ENCODE results near the gene CEP126.

The CEP126 gene
- total RNA-seq = 2.4 to 6.4 (median 3.8) reads per million in 3 donors

GRCh38 chr11:101914738-101915426 is at the start of gene CEP126:
Gene CEP126, plus strand, starts transcription at chr11:101915010. Its CDS starts 275 bp downstream, at chr11:101915285.
- peaks cover 11% of the 10 kb centered on the region for H3K4me1 ChIP-seq (ENCODE audit: control insufficient read depth, insufficient read depth, low read length, poor library complexity, severe bottlenecking)
- no peaks in the 10 kb centered on the region for H3K36me3 ChIP-seq (ENCODE audit: control insufficient read depth, insufficient read depth, low read length)
- H3K27ac ChIP-seq (ENCODE audit: insufficient read depth, low read length, poor library complexity, severe bottlenecking) = peak within 1 kb of the TSS; percentile 60
- no peaks in the 10 kb centered on the region for H3K27me3 ChIP-seq (replicated peaks; ENCODE audit: control insufficient read depth, insufficient read depth, low read length, poor library complexity, severe bottlenecking)
- H3K4me3 ChIP-seq (ENCODE audit: insufficient read depth, low read depth, low read length, poor library complexity, severe bottlenecking) = peak within 1 kb of the TSS; percentile 49
- peak; percentile 84 to 91 (median 91) for DNase-seq
- H3K9me3 ChIP-seq (ENCODE audit: control insufficient read depth, low read length) = no peaks in the 10 kb centered on the region

GRCh38 chr11:101866619-101867491 is 48.0 kb upstream of the CEP126 start:
- H3K4me1 ChIP-seq (ENCODE audit: control insufficient read depth, insufficient read depth, low read length, poor library complexity, severe bottlenecking) = no peaks in the 10 kb centered on the region
- no peaks in the 10 kb centered on the region for H3K9me3 ChIP-seq (ENCODE audit: control insufficient read depth, low read length)
- H3K27me3 ChIP-seq (replicated peaks; ENCODE audit: control insufficient read depth, insufficient read depth, low read length, poor library complexity, severe bottlenecking) = no peaks in the 10 kb centered on the region
- no peak for DNase-seq
- no peak overlapping the region for H3K27ac ChIP-seq (ENCODE audit: insufficient read depth, low read length, poor library complexity, severe bottlenecking)
- no peak overlapping the region for H3K4me3 ChIP-seq (ENCODE audit: insufficient read depth, low read depth, low read length, poor library complexity, severe bottlenecking)
- no peaks in the 10 kb centered on the region for H3K36me3 ChIP-seq (ENCODE audit: control insufficient read depth, insufficient read depth, low read length)

GRCh38 chr11:101867951-101868350 is 46.9 kb upstream of the CEP126 start:
- Histone ChIP-seq H3K27me3 (replicated peaks; ENCODE audit: control insufficient read depth, insufficient read depth, low read length, poor library complexity, severe bottlenecking) (no peaks in the 10 kb centered on the region), H3K4me3 (ENCODE audit: insufficient read depth, low read depth, low read length, poor library complexity, severe bottlenecking) (no peak overlapping the region), H3K36me3 (ENCODE audit: control insufficient read depth, insufficient read depth, low read length) (no peaks in the 10 kb centered on the region), H3K4me1 (ENCODE audit: control insufficient read depth, insufficient read depth, low read length, poor library complexity, severe bottlenecking) (no peaks in the 10 kb centered on the region), H3K9me3 (ENCODE audit: control insufficient read depth, low read length) (no peaks in the 10 kb centered on the region), H3K27ac (ENCODE audit: insufficient read depth, low read length, poor library complexity, severe bottlenecking) (no peak overlapping the region)
- DNase-seq = no peak

- no peak overlapping the region for H3K4me3 ChIP-seq (ENCODE audit: insufficient read depth, low read depth, low read length, poor library complexity, severe bottlenecking)
- no peaks in the 10 kb centered on the region for H3K9me3 ChIP-seq (ENCODE audit: control insufficient read depth, low read length)
- no peak overlapping the region for H3K27ac ChIP-seq (ENCODE audit: insufficient read depth, low read length, poor library complexity, severe bottlenecking)
- no peaks in the 10 kb centered on the region for H3K4me1 ChIP-seq (ENCODE audit: control insufficient read depth, insufficient read depth, low read length, poor library complexity, severe bottlenecking)
- H3K27me3 ChIP-seq (replicated peaks; ENCODE audit: control insufficient read depth, insufficient read depth, low read length, poor library complexity, severe bottlenecking) = no peaks in the 10 kb centered on the region
- no peak for DNase-seq
- no peaks in the 10 kb centered on the region for H3K36me3 ChIP-seq (ENCODE audit: control insufficient read depth, insufficient read depth, low read length)
These were observed 44.3 kb upstream of the CEP126 start for GRCh38 chr11:101870510-101870909.

- Histone ChIP-seq H3K9me3 (ENCODE audit: control insufficient read depth, low read length) (no peaks in the 10 kb centered on the region), H3K27me3 (replicated peaks; ENCODE audit: control insufficient read depth, insufficient read depth, low read length, poor library complexity, severe bottlenecking) (no peaks in the 10 kb centered on the region), H3K27ac (ENCODE audit: insufficient read depth, low read length, poor library complexity, severe bottlenecking) (no peak overlapping the region), H3K36me3 (ENCODE audit: control insufficient read depth, insufficient read depth, low read length) (no peaks in the 10 kb centered on the region), H3K4me3 (ENCODE audit: insufficient read depth, low read depth, low read length, poor library complexity, severe bottlenecking) (no peak overlapping the region), H3K4me1 (ENCODE audit: control insufficient read depth, insufficient read depth, low read length, poor library complexity, severe bottlenecking) (no peaks in the 10 kb centered on the region)
- DNase-seq = no peak
These were observed 42.5 kb upstream of the CEP126 start for GRCh38 chr11:101872171-101872882.

GRCh38 chr11:101880222-101880621 is 34.6 kb upstream of the CEP126 start:
- Histone ChIP-seq H3K9me3 (ENCODE audit: control insufficient read depth, low read length) (no peaks in the 10 kb centered on the region), H3K4me3 (ENCODE audit: insufficient read depth, low read depth, low read length, poor library complexity, severe bottlenecking) (no peak overlapping the region), H3K36me3 (ENCODE audit: control insufficient read depth, insufficient read depth, low read length) (no peaks in the 10 kb centered on the region), H3K4me1 (ENCODE audit: control insufficient read depth, insufficient read depth, low read length, poor library complexity, severe bottlenecking) (no peaks in the 10 kb centered on the region), H3K27me3 (replicated peaks; ENCODE audit: control insufficient read depth, insufficient read depth, low read length, poor library complexity, severe bottlenecking) (no peaks in the 10 kb centered on the region), H3K27ac (ENCODE audit: insufficient read depth, low read length, poor library complexity, severe bottlenecking) (no peak overlapping the region)
- no peak for DNase-seq

GRCh38 chr11:101881586-101881985 is 33.2 kb upstream of the CEP126 start:
- H3K9me3 ChIP-seq (ENCODE audit: control insufficient read depth, low read length) = no peaks in the 10 kb centered on the region

GRCh38 chr11:101885631-101886030 is 29.2 kb upstream of the CEP126 start:
- Histone ChIP-seq H3K4me1 (ENCODE audit: control insufficient read depth, insufficient read depth, low read length, poor library complexity, severe bottlenecking) (no peaks in the 10 kb centered on the region), H3K36me3 (ENCODE audit: control insufficient read depth, insufficient read depth, low read length) (no peaks in the 10 kb centered on the region), H3K9me3 (ENCODE audit: control insufficient read depth, low read length) (no peaks in the 10 kb centered on the region), H3K27me3 (replicated peaks; ENCODE audit: control insufficient read depth, insufficient read depth, low read length, poor library complexity, severe bottlenecking) (no peaks in the 10 kb centered on the region), H3K27ac (ENCODE audit: insufficient read depth, low read length, poor library complexity, severe bottlenecking) (no peak overlapping the region), H3K4me3 (ENCODE audit: insufficient read depth, low read depth, low read length, poor library complexity, severe bottlenecking) (no peak overlapping the region)
- DNase-seq = no peak

More at GRCh38 chr11:101881586-101881985, 33.2 kb upstream of the CEP126 start:
- Histone ChIP-seq H3K27me3 (replicated peaks; ENCODE audit: control insufficient read depth, insufficient read depth, low read length, poor library complexity, severe bottlenecking) (no peaks in the 10 kb centered on the region), H3K4me3 (ENCODE audit: insufficient read depth, low read depth, low read length, poor library complexity, severe bottlenecking) (no peak overlapping the region), H3K4me1 (ENCODE audit: control insufficient read depth, insufficient read depth, low read length, poor library complexity, severe bottlenecking) (no peaks in the 10 kb centered on the region), H3K36me3 (ENCODE audit: control insufficient read depth, insufficient read depth, low read length) (no peaks in the 10 kb centered on the region), H3K27ac (ENCODE audit: insufficient read depth, low read length, poor library complexity, severe bottlenecking) (no peak overlapping the region)
- no peak for DNase-seq

GRCh38 chr11:101889767-101890166 is 25.0 kb upstream of the CEP126 start:
- no peak overlapping the region for H3K27ac ChIP-seq (ENCODE audit: insufficient read depth, low read length, poor library complexity, severe bottlenecking)
- H3K4me3 ChIP-seq (ENCODE audit: insufficient read depth, low read depth, low read length, poor library complexity, severe bottlenecking) = no peak overlapping the region
- no peaks in the 10 kb centered on the region for H3K27me3 ChIP-seq (replicated peaks; ENCODE audit: control insufficient read depth, insufficient read depth, low read length, poor library complexity, severe bottlenecking)
- H3K36me3 ChIP-seq (ENCODE audit: control insufficient read depth, insufficient read depth, low read length) = no peaks in the 10 kb centered on the region
- H3K4me1 ChIP-seq (ENCODE audit: control insufficient read depth, insufficient read depth, low read length, poor library complexity, severe bottlenecking) = no peaks in the 10 kb centered on the region
- H3K9me3 ChIP-seq (ENCODE audit: control insufficient read depth, low read length) = no peaks in the 10 kb centered on the region
- DNase-seq = no peak
